ENCODE measurements around the gene NME7. TPM values are rescaled to one million over a fixed set of nuclear protein-coding genes. Genes with fewer than 3 reads are reported as not detected.

Gene NME7
- total RNA-seq, 1 donor from 2014 or later: 23.4 TPM

GRCh38 chr1:169100208-169100607 is 267.4 kb downstream of the NME7 start:
- H3K4me1 Mint-ChIP-seq (ENCODE audit: low read depth): peaks cover 4% of the 10 kb centered on the region
- intact Hi-C loops (cut with micrococcal nuclease): loop anchor here (10.0 kb wide), 4 partner anchors 275 to 865 kb away; no protein-coding TSS in a partner anchor
- H3K4me3 Mint-ChIP-seq (ENCODE audit: low read depth): no peak overlapping the region

GRCh38 chr1:169099561-169099960 is 268.0 kb downstream of the NME7 start:
- intact Hi-C loops (cut with micrococcal nuclease): loop anchor here (10.0 kb wide), 1 partner anchor 635 kb away; no protein-coding TSS in a partner anchor

More at GRCh38 chr1:169100208-169100607, 267.4 kb downstream of the NME7 start:
- no peaks in the 10 kb centered on the region for H3K9me3 Mint-ChIP-seq
- H3K27me3 Mint-ChIP-seq (ENCODE audit: low read depth): peaks cover 26% of the 10 kb centered on the region
- DNase-seq (ENCODE audit: low spot score): no peak
- H3K36me3 Mint-ChIP-seq (ENCODE audit: low read depth): no peaks in the 10 kb centered on the region
- no peak overlapping the region for H3K27ac Mint-ChIP-seq

GRCh38 chr1:169098380-169098779 is 269.2 kb downstream of the NME7 start:
- Mint-ChIP-seq H3K36me3 (ENCODE audit: low read depth) (no peaks in the 10 kb centered on the region), H3K4me3 (ENCODE audit: low read depth) (no peak overlapping the region), H3K4me1 (ENCODE audit: low read depth) (peaks cover 1% of the 10 kb centered on the region), H3K27ac (no peak overlapping the region), H3K27me3 (ENCODE audit: low read depth) (peaks cover 21% of the 10 kb centered on the region), H3K9me3 (no peaks in the 10 kb centered on the region)
- no peak for DNase-seq (ENCODE audit: low spot score)
- intact Hi-C loops (cut with micrococcal nuclease): loop anchor here (10.0 kb wide), 1 partner anchor 634 kb away; no protein-coding TSS in a partner anchor

More at GRCh38 chr1:169099561-169099960, 268.0 kb downstream of the NME7 start:
- Mint-ChIP-seq H3K4me3 (ENCODE audit: low read depth) (no peak overlapping the region), H3K9me3 (no peaks in the 10 kb centered on the region), H3K4me1 (ENCODE audit: low read depth) (peaks cover 1% of the 10 kb centered on the region), H3K27me3 (ENCODE audit: low read depth) (peaks cover 20% of the 10 kb centered on the region), H3K27ac (no peak overlapping the region), H3K36me3 (ENCODE audit: low read depth) (no peaks in the 10 kb centered on the region)
- DNase-seq (ENCODE audit: low spot score): no peak

GRCh38 chr1:169094897-169095569 is 272.6 kb downstream of the NME7 start:
- H3K4me1 Mint-ChIP-seq (ENCODE audit: low read depth): peaks cover 8% of the 10 kb centered on the region
- H3K27me3 Mint-ChIP-seq (ENCODE audit: low read depth): peaks cover 14% of the 10 kb centered on the region
- no peak overlapping the region for H3K4me3 Mint-ChIP-seq (ENCODE audit: low read depth)
- H3K36me3 Mint-ChIP-seq (ENCODE audit: low read depth): no peaks in the 10 kb centered on the region
- no peak overlapping the region for H3K27ac Mint-ChIP-seq
- H3K9me3 Mint-ChIP-seq: no peaks in the 10 kb centered on the region
- intact Hi-C loops (cut with micrococcal nuclease): loop anchor here (10.0 kb wide), 1 partner anchor 630 kb away; no protein-coding TSS in a partner anchor
- no peak for DNase-seq (ENCODE audit: low spot score)

GRCh38 chr1:169092399-169092798 is 275.2 kb downstream of the NME7 start:
- Mint-ChIP-seq H3K36me3 (ENCODE audit: low read depth) (no peaks in the 10 kb centered on the region), H3K4me3 (ENCODE audit: low read depth) (no peak overlapping the region), H3K27ac (no peak overlapping the region), H3K27me3 (ENCODE audit: low read depth) (peaks cover 13% of the 10 kb centered on the region), H3K4me1 (ENCODE audit: low read depth) (peaks cover 8% of the 10 kb centered on the region), H3K9me3 (no peaks in the 10 kb centered on the region)
- intact Hi-C loops (cut with micrococcal nuclease): loop anchor here (10.0 kb wide), 1 partner anchor 628 kb away; no protein-coding TSS in a partner anchor
- no peak for DNase-seq (ENCODE audit: low spot score)

GRCh38 chr1:169091480-169091941 is 276.1 kb downstream of the NME7 start:
- Mint-ChIP-seq H3K27me3 (ENCODE audit: low read depth) (peaks cover 9% of the 10 kb centered on the region), H3K9me3 (no peaks in the 10 kb centered on the region), H3K4me3 (ENCODE audit: low read depth) (no peak overlapping the region), H3K36me3 (ENCODE audit: low read depth) (no peaks in the 10 kb centered on the region), H3K27ac (no peak overlapping the region), H3K4me1 (ENCODE audit: low read depth) (peaks cover 8% of the 10 kb centered on the region)
- intact Hi-C loops (cut with micrococcal nuclease): loop anchor here (2.0 to 10.0 kb wide), 2 partner anchors 43 to 627 kb away; no protein-coding TSS in a partner anchor
- DNase-seq (ENCODE audit: low spot score): no peak

GRCh38 chr1:169090900-169091311 is 276.7 kb downstream of the NME7 start:
- intact Hi-C loops (cut with micrococcal nuclease): loop anchor here (1.0 to 10.0 kb wide), 4 partner anchors 15 to 626 kb away; partner anchors contain the start of gene ATP1B1
- H3K36me3 Mint-ChIP-seq (ENCODE audit: low read depth): no peaks in the 10 kb centered on the region
- H3K4me3 Mint-ChIP-seq (ENCODE audit: low read depth): no peak overlapping the region
- H3K9me3 Mint-ChIP-seq: no peaks in the 10 kb centered on the region
- no peak overlapping the region for H3K27ac Mint-ChIP-seq
- no peak for DNase-seq (ENCODE audit: low spot score)
- H3K4me1 Mint-ChIP-seq (ENCODE audit: low read depth): peaks cover 8% of the 10 kb centered on the region
- peaks cover 8% of the 10 kb centered on the region for H3K27me3 Mint-ChIP-seq (ENCODE audit: low read depth)

GRCh38 chr1:169090308-169090899 is 277.2 kb downstream of the NME7 start:
- H3K27ac Mint-ChIP-seq: no peak overlapping the region

GRCh38 chr1:169089776-169090175 is 277.8 kb downstream of the NME7 start:
- Mint-ChIP-seq H3K27me3 (ENCODE audit: low read depth) (peaks cover 6% of the 10 kb centered on the region), H3K27ac (no peak overlapping the region), H3K4me1 (ENCODE audit: low read depth) (peaks cover 8% of the 10 kb centered on the region), H3K9me3 (no peaks in the 10 kb centered on the region), H3K36me3 (ENCODE audit: low read depth) (no peaks in the 10 kb centered on the region), H3K4me3 (ENCODE audit: low read depth) (no peak overlapping the region)
- intact Hi-C loops (cut with micrococcal nuclease): loop anchor here (1.0 to 10.0 kb wide), 4 partner anchors 17 to 625 kb away; partner anchors contain the start of gene ATP1B1
- no peak for DNase-seq (ENCODE audit: low spot score)

More at GRCh38 chr1:169090308-169090899, 277.2 kb downstream of the NME7 start:
- no peak for DNase-seq (ENCODE audit: low spot score)
- no peak overlapping the region for H3K4me3 Mint-ChIP-seq (ENCODE audit: low read depth)
- no peaks in the 10 kb centered on the region for H3K9me3 Mint-ChIP-seq
- H3K27me3 Mint-ChIP-seq (ENCODE audit: low read depth): peaks cover 6% of the 10 kb centered on the region
- peaks cover 8% of the 10 kb centered on the region for H3K4me1 Mint-ChIP-seq (ENCODE audit: low read depth)
- no peaks in the 10 kb centered on the region for H3K36me3 Mint-ChIP-seq (ENCODE audit: low read depth)
- intact Hi-C loops (cut with micrococcal nuclease): loop anchor here (1.0 to 10.0 kb wide), 4 partner anchors 16 to 626 kb away; partner anchors contain the start of gene ATP1B1

- Mint-ChIP-seq H3K9me3 (no peaks in the 10 kb centered on the region), H3K36me3 (ENCODE audit: low read depth) (no peaks in the 10 kb centered on the region), H3K4me3 (ENCODE audit: low read depth) (no peak overlapping the region), H3K27ac (no peak overlapping the region), H3K27me3 (ENCODE audit: low read depth) (peaks cover 3% of the 10 kb centered on the region), H3K4me1 (ENCODE audit: low read depth) (peaks cover 8% of the 10 kb centered on the region)
- intact Hi-C loops (cut with micrococcal nuclease): no loop called here
- DNase-seq (ENCODE audit: low spot score): no peak
Measured at GRCh38 chr1:169087876-169088275, 279.7 kb downstream of the NME7 start.

GRCh38 chr1:169086603-169087455 is 280.8 kb downstream of the NME7 start:
- H3K27me3 Mint-ChIP-seq (ENCODE audit: low read depth): peaks cover 3% of the 10 kb centered on the region
- no peak overlapping the region for H3K4me3 Mint-ChIP-seq (ENCODE audit: low read depth)
- no peaks in the 10 kb centered on the region for H3K36me3 Mint-ChIP-seq (ENCODE audit: low read depth)
- peaks cover 8% of the 10 kb centered on the region for H3K4me1 Mint-ChIP-seq (ENCODE audit: low read depth)
- no peaks in the 10 kb centered on the region for H3K9me3 Mint-ChIP-seq
- no peak for DNase-seq (ENCODE audit: low spot score)
- intact Hi-C loops (cut with micrococcal nuclease): no loop called here
- H3K27ac Mint-ChIP-seq: no peak overlapping the region

- H3K9me3 Mint-ChIP-seq: no peaks in the 10 kb centered on the region
- H3K36me3 Mint-ChIP-seq (ENCODE audit: low read depth): no peaks in the 10 kb centered on the region
- peaks cover 8% of the 10 kb centered on the region for H3K4me1 Mint-ChIP-seq (ENCODE audit: low read depth)
- no peak overlapping the region for H3K4me3 Mint-ChIP-seq (ENCODE audit: low read depth)
- no peaks in the 10 kb centered on the region for H3K27me3 Mint-ChIP-seq (ENCODE audit: low read depth)
- no peak for DNase-seq (ENCODE audit: low spot score)
- H3K27ac Mint-ChIP-seq: no peak overlapping the region
- intact Hi-C loops (cut with micrococcal nuclease): no loop called here
Measured at GRCh38 chr1:169085911-169086310, 281.7 kb downstream of the NME7 start.
